Sciatic nerve (tissue), 2 donors: ENCODE results near the gene USH2A. TPM values are rescaled to one million over a fixed set of nuclear protein-coding genes. Genes with fewer than 3 reads are reported as not detected.
"Not testable (repeated sequence)": the region's sequence is repeated elsewhere in the genome, so short reads cannot be mapped to it uniquely, and the experiment has no call there.

ENCODE experiments used
- ATAC-seq: fragments of 200-7000 bp; cut with Tn5 transposase; one replicate; pipeline ENCODE4 v1.9.1; 2020; ENCODE audit warnings: mild to moderate bottlenecking, moderate library complexity
- DNase-seq: peaks from one replicate; pipeline ENCODE4 v3.0.0-alpha.2; 2020; ENCODE audit warnings: low spot score
- intact Hi-C: fragments of 100-400 bp; cut with DNase I; formaldehyde crosslinking; loops from one replicate; pipeline ENCODE4 v1.14.2; 2022
- total RNA-seq: library from RNA; stranded (reverse); fragmentation: NEBNext Ultra II Directional; extraction: Animal tissue kit (Norgen Biotek cat#: 25700); gene quantifications from one replicate; pipeline ENCODE4 v1.2.1, GENCODE V29; 2021
- donor health status: DM: no; HTN: no; CAD: no.
- donor health status: DM: no; HTN: no; CAD: no.

USH2A gene
- total RNA-seq, 1 donor from 2014 or later, result 0.04 TPM

DNA sequence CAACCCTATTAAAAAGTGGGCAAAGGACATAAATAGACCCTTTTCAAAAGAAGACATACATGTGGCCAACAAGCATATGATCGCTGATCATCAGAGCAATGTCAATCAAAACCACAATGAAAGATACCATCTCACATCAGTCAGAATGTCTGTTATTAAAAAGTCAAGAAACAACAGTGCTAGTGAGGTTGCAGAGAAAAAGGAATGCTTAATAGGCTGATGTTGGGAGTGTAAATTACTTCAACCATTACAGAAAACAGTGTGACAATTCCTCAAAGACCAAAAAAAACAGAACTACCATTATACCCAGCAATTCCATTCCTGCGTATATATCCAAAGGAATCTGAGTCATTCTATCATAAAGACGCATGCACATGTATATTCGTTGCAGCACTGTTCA, 13.2 kb downstream of the USH2A start:
- no peak for DNase-seq
- intact Hi-C loops, result no loop called here

GRCh38 chr1:216390956-216391355, 32.3 kb downstream of the USH2A start:
- DNase-seq, result no peak
- intact Hi-C loops, result loop anchor here (2.0 kb wide), 1 partner anchor 70 kb away; no protein-coding TSS in a partner anchor

More for the DNA sequence above, 13.2 kb downstream of the USH2A start:
- ATAC-seq, result no peak

DNA sequence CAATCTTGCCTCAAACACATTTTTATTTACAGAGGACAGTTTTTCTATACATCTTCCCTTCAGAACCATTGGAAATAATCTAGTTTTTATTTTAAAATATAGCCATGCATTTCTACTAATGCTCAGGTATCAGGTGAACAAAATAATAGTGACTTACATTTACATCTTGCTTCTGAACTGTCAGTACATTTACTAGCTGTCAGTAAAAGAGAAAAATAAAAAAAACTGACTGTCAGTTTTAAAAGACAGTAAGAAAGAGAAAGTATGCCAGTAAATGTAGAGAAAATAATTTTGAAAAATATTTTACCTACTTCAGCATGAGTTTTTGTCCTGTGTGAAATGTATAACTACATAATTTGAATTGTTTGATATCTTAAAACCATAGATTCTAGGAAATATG, 33.5 kb downstream of the USH2A start:
- DNase-seq (no peak), ATAC-seq (no peak)
- intact Hi-C loops, result loop anchor here (2.0 kb wide), 1 partner anchor 71 kb away; no protein-coding TSS in a partner anchor

More at GRCh38 chr1:216390956-216391355, 32.3 kb downstream of the USH2A start:
- ATAC-seq, result no peak

- DNase-seq (no peak), ATAC-seq (no peak)
- intact Hi-C loops, result no loop called here
Measured at GRCh38 chr1:216388558-216388957, 34.7 kb downstream of the USH2A start.

DNA sequence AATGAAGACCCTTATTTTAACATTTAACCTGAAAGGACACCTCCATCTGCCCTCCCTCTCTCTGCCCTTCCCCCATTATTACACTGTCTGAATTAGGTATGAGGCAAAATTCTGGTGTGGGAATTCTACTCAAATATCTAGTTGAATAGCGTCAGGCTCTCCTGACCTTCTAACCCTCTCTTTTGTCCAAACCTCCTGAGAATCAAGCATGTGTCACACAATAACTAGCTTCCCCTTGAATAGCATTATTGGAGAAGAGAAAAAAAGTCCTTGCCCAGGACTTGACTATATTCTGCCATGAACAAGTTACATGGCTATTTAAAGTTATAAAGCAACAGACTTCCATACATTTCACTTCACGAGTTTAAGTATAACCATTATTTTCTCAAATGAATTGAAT, 35.5 kb downstream of the USH2A start:
- DNase-seq, result no peak
- ATAC-seq, result no peak
- intact Hi-C loops, result no loop called here

DNA sequence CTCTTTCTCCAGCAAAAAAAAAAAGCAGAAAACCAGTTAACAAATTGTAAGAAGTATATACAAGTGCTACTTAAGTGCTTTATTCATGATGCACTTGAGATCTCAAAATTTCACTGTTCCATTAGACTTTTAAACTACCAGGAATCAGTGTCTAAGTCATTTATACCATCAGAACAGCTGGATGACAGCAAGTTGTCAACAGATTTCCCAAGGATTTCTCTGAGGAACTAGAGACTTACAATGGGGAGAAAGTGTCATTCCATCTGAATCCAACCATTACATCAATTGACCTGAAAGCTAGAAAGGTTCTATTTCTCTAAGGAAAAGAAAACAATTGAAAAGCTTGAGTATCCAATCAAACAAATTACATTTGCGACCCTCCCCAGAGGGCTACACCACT, 43.8 kb downstream of the USH2A start:
- ATAC-seq (no peak), DNase-seq (no peak)
- intact Hi-C loops, result no loop called here

- no peak for DNase-seq
- ATAC-seq, result no peak
- intact Hi-C loops, result no loop called here
Measured at GRCh38 chr1:216368249-216368648, 55.0 kb downstream of the USH2A start.

DNA sequence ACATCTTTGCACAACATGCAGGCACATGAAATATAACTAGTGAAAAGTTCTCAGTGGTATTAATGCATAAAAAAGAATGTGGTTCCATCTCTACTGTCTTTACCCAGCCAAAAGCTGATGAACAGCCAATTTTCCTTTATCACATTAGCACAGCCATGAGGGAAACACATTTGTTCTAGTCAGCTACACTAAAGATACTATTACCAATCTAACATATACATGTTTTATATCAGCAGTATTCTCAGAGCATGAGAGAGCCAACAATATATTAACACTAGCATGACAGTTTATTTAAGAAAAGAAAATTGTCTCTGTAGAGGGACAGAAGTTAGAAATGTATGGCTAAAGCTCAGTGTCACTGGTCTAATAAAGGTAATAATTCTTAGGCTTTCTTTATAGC, 56.3 kb downstream of the USH2A start:
- intact Hi-C loops, result no loop called here
- DNase-seq, result no peak
- ATAC-seq, result no peak

DNA sequence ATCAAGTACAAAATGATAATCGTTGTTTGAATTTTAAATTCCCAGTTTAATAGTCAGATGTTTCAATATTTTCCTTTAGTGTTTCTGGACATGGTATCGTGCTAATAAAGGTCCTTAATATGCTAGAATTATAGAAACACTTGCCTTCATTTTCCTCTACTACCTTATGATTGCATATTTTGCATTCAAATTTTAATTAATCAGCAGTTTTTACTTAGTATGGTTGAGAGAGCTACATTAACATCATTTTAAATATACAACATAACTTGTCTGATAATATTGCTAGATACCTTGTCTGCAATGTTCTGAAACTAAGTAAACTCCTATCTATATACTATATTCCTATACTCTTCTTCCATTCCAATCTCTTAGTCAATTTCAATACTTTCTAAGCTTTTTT, 66.3 kb downstream of the USH2A start:
- DNase-seq (no peak), ATAC-seq (no peak)
- intact Hi-C loops, result no loop called here

DNA sequence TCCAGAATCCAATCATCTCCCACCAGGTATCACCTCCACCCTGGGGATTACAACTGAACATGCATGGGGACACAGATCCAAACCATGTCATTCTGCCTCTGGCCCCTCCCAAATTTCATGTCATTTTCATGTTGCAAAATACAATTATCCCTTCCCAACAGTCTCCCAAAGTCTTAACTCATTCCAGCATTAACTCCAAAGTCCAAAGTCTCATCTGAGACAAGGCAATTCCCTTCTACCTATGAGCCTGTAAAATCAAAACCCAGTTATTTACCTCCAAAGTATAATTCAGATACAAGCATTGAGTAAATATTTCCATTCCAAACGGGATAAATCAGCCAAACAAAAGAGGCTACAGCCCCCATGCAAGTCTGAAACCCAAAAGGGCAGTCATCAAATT, 73.1 kb downstream of the USH2A start:
- intact Hi-C loops, result no loop called here
- DNase-seq (no peak), ATAC-seq (no peak)

- intact Hi-C loops, result no loop called here
- no peak for ATAC-seq
Measured at GRCh38 chr1:216346526-216346925, 76.7 kb downstream of the USH2A start.

DNA sequence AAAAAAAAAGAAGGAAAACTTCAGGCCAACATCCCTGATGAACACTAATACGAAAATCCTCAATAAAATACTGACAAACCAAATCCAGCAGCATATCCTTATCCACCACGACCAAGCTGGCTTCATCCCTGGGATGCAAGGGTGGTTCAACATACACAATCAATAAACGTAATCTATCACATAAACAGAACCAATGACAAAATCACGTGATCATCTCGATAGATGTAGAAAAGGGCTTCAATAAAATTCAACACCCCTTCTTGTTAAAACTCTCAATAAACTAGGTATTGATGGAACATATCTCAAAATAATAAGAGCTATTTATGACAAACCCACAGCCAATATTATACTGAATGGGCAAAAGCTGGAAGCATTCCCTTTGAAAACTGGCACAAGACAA, 82.7 kb downstream of the USH2A start:
- DNase-seq, intact Hi-C loops, ATAC-seq: not testable (repeated sequence)

More at GRCh38 chr1:216346526-216346925, 76.7 kb downstream of the USH2A start:
- no peak for DNase-seq

DNA sequence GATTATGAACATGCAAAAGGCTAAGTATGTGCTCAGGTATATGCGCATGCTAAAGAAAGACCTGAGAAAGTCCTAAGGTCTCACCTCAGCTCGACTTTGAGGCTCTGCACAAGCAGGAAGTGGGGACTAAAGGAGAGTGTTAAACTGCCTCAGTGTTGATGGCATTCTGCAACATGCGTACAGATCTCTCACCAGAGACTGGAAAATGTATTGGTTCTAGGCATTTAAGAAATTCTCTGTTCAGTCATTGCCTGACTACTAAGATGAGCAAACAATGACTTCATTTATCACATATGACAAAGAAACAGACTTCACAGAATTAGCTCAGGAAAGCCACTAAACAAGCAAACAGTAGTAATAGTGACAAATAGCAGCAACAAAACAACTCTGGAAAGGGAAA, 90.8 kb downstream of the USH2A start:
- no peak for DNase-seq
- intact Hi-C loops, result no loop called here
- no peak for ATAC-seq

- no peak for ATAC-seq
- DNase-seq, result no peak
- intact Hi-C loops, result no loop called here
Measured at GRCh38 chr1:216332003-216332402, 91.2 kb downstream of the USH2A start.

- no peak for ATAC-seq
- DNase-seq, result no peak
- intact Hi-C loops, result no loop called here
Measured at GRCh38 chr1:216331211-216331610, 92.0 kb downstream of the USH2A start.

DNA sequence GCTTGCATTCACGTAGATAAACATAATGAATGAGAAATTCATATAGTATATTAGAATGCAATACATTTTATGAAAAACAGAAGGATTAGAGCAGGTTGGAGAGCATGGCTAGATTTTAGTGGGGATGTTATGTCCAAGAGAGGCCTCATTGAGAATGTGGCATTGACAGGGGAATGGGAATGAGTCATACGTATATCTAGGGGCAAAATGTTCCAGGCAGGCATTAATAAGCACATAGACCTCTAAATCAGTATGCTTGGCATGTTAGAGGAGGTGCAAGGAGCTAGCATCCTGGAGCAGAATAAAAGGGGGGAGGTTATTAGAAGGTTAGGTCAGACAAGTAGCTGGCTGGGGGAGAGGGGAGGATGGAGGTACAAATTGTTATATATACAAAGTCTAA, 93.0 kb downstream of the USH2A start:
- DNase-seq, result no peak
- no peak for ATAC-seq
- intact Hi-C loops, result no loop called here

- intact Hi-C loops, result no loop called here
- ATAC-seq (no peak), DNase-seq (no peak)
Measured at GRCh38 chr1:216325946-216326345, 97.3 kb downstream of the USH2A start.

DNA sequence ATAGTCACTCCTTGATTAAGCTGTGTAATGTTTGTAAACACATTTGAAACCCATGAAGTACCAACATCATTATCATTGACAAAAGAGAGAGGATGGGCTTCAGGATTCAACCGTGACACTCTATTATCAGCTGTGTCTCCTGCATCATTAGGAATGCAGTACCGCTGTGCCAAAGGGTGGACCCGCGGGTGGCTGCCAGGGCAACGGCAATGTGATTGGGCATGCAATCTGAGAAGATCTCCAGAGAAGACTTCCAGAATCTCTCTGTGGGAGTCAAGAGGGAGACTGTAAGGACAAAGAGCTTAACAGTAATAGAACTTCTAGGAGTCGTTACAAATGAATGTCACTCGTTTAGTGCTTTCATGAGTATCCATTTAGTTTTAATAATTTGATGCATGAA, 97.9 kb downstream of the USH2A start:
- no peak for DNase-seq
- no peak for ATAC-seq
- intact Hi-C loops, result no loop called here

GRCh38 chr1:216323344-216323743, 99.9 kb downstream of the USH2A start:
- ATAC-seq (no peak), DNase-seq (no peak)
- intact Hi-C loops, result no loop called here

GRCh38 chr1:216314379-216315095, 108.7 kb downstream of the USH2A start:
- intact Hi-C loops, result no loop called here
- no peak for DNase-seq
- no peak for ATAC-seq

- no peak for ATAC-seq
- intact Hi-C loops, result no loop called here
- no peak for DNase-seq
Measured at GRCh38 chr1:216310776-216311175, 112.5 kb downstream of the USH2A start.
